NCI-H510A (cell line): ENCODE results near the gene ERMAP.

Experiments
- DNase-seq: peaks from one replicate; lab custom pipeline; 2025; lab: John Stamatoyannopoulos, UW

Gene ERMAP

GRCh38 chr1:42816585-42817439 lies at the start of gene ERMAP, which contains the start of gene SVBP:
ERMAP (plus strand) TSS chr1:42817122; CDS start chr1:42830449, 13,327 bp downstream.
SVBP (minus strand) TSS chr1:42817397; CDS start chr1:42816544, 853 bp downstream.
- peak; percentile 81 for DNase-seq

- no peak for DNase-seq
These were observed 49.4 kb upstream of the ERMAP start for GRCh38 chr1:42767510-42768000.

GRCh38 chr1:42768172-42768571 lies 48.8 kb upstream of the ERMAP start:
- DNase-seq = no peak

- DNase-seq = no peak
These were observed 47.1 kb upstream of the ERMAP start for GRCh38 chr1:42769811-42770210.

GRCh38 chr1:42773420-42773819 lies 43.5 kb upstream of the ERMAP start:
- DNase-seq = no peak

- no peak for DNase-seq
These were observed 41.9 kb upstream of the ERMAP start for GRCh38 chr1:42774928-42775526.

GRCh38 chr1:42776502-42776901 lies 40.4 kb upstream of the ERMAP start:
- no peak for DNase-seq

GRCh38 chr1:42777852-42778251 lies 39.1 kb upstream of the ERMAP start:
- no peak for DNase-seq

- DNase-seq = no peak
These were observed 37.2 kb upstream of the ERMAP start for GRCh38 chr1:42779725-42780124.

- DNase-seq = no peak
These were observed 36.7 kb upstream of the ERMAP start for GRCh38 chr1:42780176-42780575.

GRCh38 chr1:42783092-42783491 lies 33.8 kb upstream of the ERMAP start:
- DNase-seq = no peak

- no peak for DNase-seq
These were observed 32.4 kb upstream of the ERMAP start for GRCh38 chr1:42784547-42784945.

GRCh38 chr1:42784946-42785693 lies 31.8 kb upstream of the ERMAP start, which contains the start of gene TMEM269:
TMEM269 (plus strand) TSS chr1:42784991; CDS start chr1:42789894, 4,903 bp downstream.
- DNase-seq = no peak

GRCh38 chr1:42786097-42786496 lies 30.8 kb upstream of the ERMAP start:
- no peak for DNase-seq

- no peak for DNase-seq
These were observed 28.9 kb upstream of the ERMAP start for GRCh38 chr1:42788021-42788420.

GRCh38 chr1:42793824-42794223 lies 23.1 kb upstream of the ERMAP start:
- no peak for DNase-seq

GRCh38 chr1:42797414-42797813 lies 19.5 kb upstream of the ERMAP start:
- no peak for DNase-seq

GRCh38 chr1:42797979-42798378 lies 18.9 kb upstream of the ERMAP start:
- no peak for DNase-seq

GRCh38 chr1:42801832-42802473 lies 15.0 kb upstream of the ERMAP start:
- DNase-seq = no peak

- DNase-seq = no peak
These were observed 10.8 kb upstream of the ERMAP start for GRCh38 chr1:42806171-42806570.

GRCh38 chr1:42806593-42806992 lies 10.3 kb upstream of the ERMAP start:
- DNase-seq = no peak
